ENCODE results near the gene ABI3BP. TPM values are rescaled to one million over a fixed set of nuclear protein-coding genes. Genes with fewer than 3 reads are reported as not detected.

Gene ABI3BP
- polyA plus RNA-seq, 3 donors, result not detected

DNA sequence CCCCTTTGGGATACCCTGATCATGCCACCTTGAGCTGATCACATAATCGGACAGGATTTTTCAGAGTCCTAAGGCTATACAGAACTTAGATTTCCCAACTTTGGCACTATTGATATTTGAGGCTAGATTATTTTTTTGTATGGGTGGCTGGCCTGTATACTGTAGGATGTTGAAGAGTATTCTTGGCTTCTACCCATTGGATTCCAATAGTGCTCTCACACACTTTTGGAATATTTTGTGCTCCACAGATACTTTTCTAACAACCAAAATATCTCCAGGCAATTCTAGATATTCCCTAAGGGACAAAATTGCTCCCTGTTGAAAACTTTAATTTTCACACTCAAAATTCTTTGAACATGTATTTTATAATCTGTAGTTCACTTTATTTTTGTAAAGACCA lies 125.1 kb downstream of the ABI3BP start:
- H3K9me3 Mint-ChIP-seq, result no peaks in the 10 kb centered on the region
- H3K4me3 Mint-ChIP-seq, result no peak overlapping the region
- no peaks in the 10 kb centered on the region for H3K9me3 ChIP-seq (replicated peaks in 1 of 2; ENCODE audit: control insufficient read depth in 1 of 2, insufficient read depth in 1 of 2, low read length in 2 of 2)
- H3K27me3 Mint-ChIP-seq (ENCODE audit: low read depth in 3 of 3), result peaks cover 3 to 7% (median 5%) of the 10 kb centered on the region in 3 donors
- H3K27ac ChIP-seq (ENCODE audit: low read depth in 1 of 2, low read length in 2 of 2), result no peak overlapping the region
- H2AFZ ChIP-seq (ENCODE audit: insufficient read depth, low read depth, low read length, poor library complexity, severe bottlenecking), result no peak overlapping the region
- H3K9ac ChIP-seq (ENCODE audit: insufficient read depth, low read length, poor library complexity, severe bottlenecking), result no peak overlapping the region
- H3K4me1 ChIP-seq (ENCODE audit: control insufficient read depth in 1 of 2, insufficient read depth in 2 of 2, low read length in 2 of 2), result no peaks in the 10 kb centered on the region
- H3K36me3 Mint-ChIP-seq, result no peaks in the 10 kb centered on the region
- no peak for DNase-seq
- no CpG with 5 or more reads among the region's 1 CpG for WGBS (ENCODE audit: insufficient coverage)
- no peaks in the 10 kb centered on the region for H3K27me3 ChIP-seq (ENCODE audit: control insufficient read depth in 2 of 2, insufficient read depth in 2 of 2, low read length in 2 of 2)
- H3K4me2 ChIP-seq (replicated peaks; ENCODE audit: extremely low read depth, low read length, poor library complexity, severe bottlenecking), result no peak overlapping the region
- no peaks in the 10 kb centered on the region for H3K79me2 ChIP-seq (ENCODE audit: insufficient read depth, low read length)
- no peak overlapping the region for H3K27ac Mint-ChIP-seq
- TF ChIP-seq CTCF (IDR thresholded peaks at IDR 0.05), result no peak
- H3K4me1 Mint-ChIP-seq, result peaks cover 1% of the 10 kb centered on the region
- H3K36me3 ChIP-seq (replicated peaks in 1 of 2; ENCODE audit: control insufficient read depth in 1 of 2, insufficient read depth in 2 of 2, low read length in 2 of 2), result no peaks in the 10 kb centered on the region
- no peaks in the 10 kb centered on the region for H4K20me1 ChIP-seq (ENCODE audit: insufficient read depth, low read length)
- no peak overlapping the region for H3K4me3 ChIP-seq (replicated peaks in 1 of 3; ENCODE audit: low read depth in 2 of 3, low read length in 3 of 3)
- intact Hi-C loops (cut with micrococcal nuclease), result no loop called here

GRCh38 chr3:100865442-100865841 lies 127.8 kb downstream of the ABI3BP start:
- DNase-seq, result no peak
- intact Hi-C loops (cut with micrococcal nuclease), result no loop called here
- Histone ChIP-seq H3K9me3 (replicated peaks in 1 of 2; ENCODE audit: control insufficient read depth in 1 of 2, insufficient read depth in 1 of 2, low read length in 2 of 2) (no peaks in the 10 kb centered on the region), H2AFZ (ENCODE audit: insufficient read depth, low read depth, low read length, poor library complexity, severe bottlenecking) (no peak overlapping the region), H3K79me2 (ENCODE audit: insufficient read depth, low read length) (no peaks in the 10 kb centered on the region), H3K9ac (ENCODE audit: insufficient read depth, low read length, poor library complexity, severe bottlenecking) (no peak overlapping the region), H3K27me3 (ENCODE audit: control insufficient read depth in 2 of 2, insufficient read depth in 2 of 2, low read length in 2 of 2) (no peaks in the 10 kb centered on the region), H3K4me3 (replicated peaks in 1 of 3; ENCODE audit: low read depth in 2 of 3, low read length in 3 of 3) (no peak overlapping the region), H3K36me3 (replicated peaks in 1 of 2; ENCODE audit: control insufficient read depth in 1 of 2, insufficient read depth in 2 of 2, low read length in 2 of 2) (no peaks in the 10 kb centered on the region), H4K20me1 (ENCODE audit: insufficient read depth, low read length) (no peaks in the 10 kb centered on the region), H3K4me2 (replicated peaks; ENCODE audit: extremely low read depth, low read length, poor library complexity, severe bottlenecking) (no peak overlapping the region), H3K27ac (ENCODE audit: low read depth in 1 of 2, low read length in 2 of 2) (no peak overlapping the region), H3K4me1 (ENCODE audit: control insufficient read depth in 1 of 2, insufficient read depth in 2 of 2, low read length in 2 of 2) (no peaks in the 10 kb centered on the region)
- WGBS (ENCODE audit: insufficient coverage), result no CpG with 5 or more reads among the region's 1 CpG
- Mint-ChIP-seq H3K9me3 (no peaks in the 10 kb centered on the region), H3K36me3 (no peaks in the 10 kb centered on the region), H3K27ac (no peak overlapping the region), H3K4me3 (no peak overlapping the region), H3K4me1 (peaks cover 1% of the 10 kb centered on the region), H3K27me3 (ENCODE audit: low read depth in 3 of 3) (peaks cover 3 to 7% (median 5%) of the 10 kb centered on the region in 3 donors)
- no peak for TF ChIP-seq CTCF (IDR thresholded peaks at IDR 0.05)

All from CD14-positive monocyte (primary cell).